ENCODE results near the gene USP11.

GRCh38 chrX:47243351-47243750 lies 10.5 kb downstream of the USP11 start:
- TF ChIP-seq, protein P1, sequence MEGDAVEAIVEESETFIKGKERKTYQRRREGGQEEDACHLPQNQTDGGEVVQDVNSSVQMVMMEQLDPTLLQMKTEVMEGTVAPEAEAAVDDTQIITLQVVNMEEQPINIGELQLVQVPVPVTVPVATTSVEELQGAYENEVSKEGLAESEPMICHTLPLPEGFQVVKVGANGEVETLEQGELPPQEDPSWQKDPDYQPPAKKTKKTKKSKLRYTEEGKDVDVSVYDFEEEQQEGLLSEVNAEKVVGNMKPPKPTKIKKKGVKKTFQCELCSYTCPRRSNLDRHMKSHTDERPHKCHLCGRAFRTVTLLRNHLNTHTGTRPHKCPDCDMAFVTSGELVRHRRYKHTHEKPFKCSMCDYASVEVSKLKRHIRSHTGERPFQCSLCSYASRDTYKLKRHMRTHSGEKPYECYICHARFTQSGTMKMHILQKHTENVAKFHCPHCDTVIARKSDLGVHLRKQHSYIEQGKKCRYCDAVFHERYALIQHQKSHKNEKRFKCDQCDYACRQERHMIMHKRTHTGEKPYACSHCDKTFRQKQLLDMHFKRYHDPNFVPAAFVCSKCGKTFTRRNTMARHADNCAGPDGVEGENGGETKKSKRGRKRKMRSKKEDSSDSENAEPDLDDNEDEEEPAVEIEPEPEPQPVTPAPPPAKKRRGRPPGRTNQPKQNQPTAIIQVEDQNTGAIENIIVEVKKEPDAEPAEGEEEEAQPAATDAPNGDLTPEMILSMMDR (IDR thresholded peaks at IDR 0.05) = no peak
- TF ChIP-seq POLR2A (IDR thresholded peaks at IDR 0.05) (no peak), POLR2AphosphoS5 (IDR thresholded peaks at IDR 0.05) (no peak)

Measured in sigmoid colon (tissue), 4 donors.